ENCODE results near the gene RPS10. TPM values are rescaled to one million over a fixed set of nuclear protein-coding genes. Genes with fewer than 3 reads are reported as not detected.

Gene RPS10
- total and polyA plus RNA-seq, 2 experiments from 2014 or later, result 1,755 to 2,175 TPM

DNA sequence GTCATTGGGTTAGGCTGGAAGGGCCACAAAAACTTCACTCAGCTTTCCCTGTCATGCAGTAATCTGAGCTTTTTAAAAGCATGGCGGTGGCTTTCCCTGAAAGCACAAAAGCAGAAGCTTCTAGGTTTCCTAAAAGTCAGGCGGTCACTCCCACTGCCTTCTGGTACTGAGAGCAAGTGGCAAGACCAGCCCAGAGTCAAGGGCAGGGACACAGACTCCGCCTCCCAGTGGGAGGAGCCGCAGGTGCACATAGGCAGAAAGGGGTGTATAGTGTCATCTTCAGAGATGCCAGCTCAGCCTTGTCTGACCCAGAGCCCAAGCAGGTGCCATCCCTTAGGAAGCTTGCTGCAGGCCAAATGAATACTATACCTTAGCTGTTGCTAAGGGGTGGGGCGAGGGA, 22.0 kb upstream of the RPS10 start:
- Mint-ChIP-seq H3K27ac (no peak overlapping the region), H3K27me3 (ENCODE audit: insufficient read depth, low read depth, poor library complexity) (no peaks in the 10 kb centered on the region), H3K4me1 (peaks cover 10% of the 10 kb centered on the region), H3K9me3 (0 out of 3 replicates have a peak, but pooled peaks cover 3% of the 10 kb centered on the region), H3K4me3 (no peak overlapping the region), H3K36me3 (ENCODE audit: low read depth) (no peaks in the 10 kb centered on the region; the same call in 2 of the 3 replicates)
- Histone ChIP-seq H4K20me1 (replicated peaks; ENCODE audit: insufficient read depth) (no peaks in the 10 kb centered on the region), H3K27ac (ENCODE audit: low read depth) (no peak overlapping the region), H3K4me1 (ENCODE audit: insufficient read depth) (peaks cover 8% of the 10 kb centered on the region; the same call in 1 of the 2 replicates), H3F3A (replicated peaks; ENCODE audit: low read depth) (0 out of 2 replicates have a peak, but pooled peaks cover 3% of the 10 kb centered on the region), H3K36me3 (ENCODE audit: insufficient read depth) (no peaks in the 10 kb centered on the region), H3K27me3 (ENCODE audit: insufficient read depth) (no peaks in the 10 kb centered on the region), H3K4me2 (no peak overlapping the region), H3K4me3 (no peak overlapping the region), H3K9me2 (ENCODE audit: insufficient read depth) (no peaks in the 10 kb centered on the region), H3K79me2 (replicated peaks; ENCODE audit: insufficient read depth) (no peaks in the 10 kb centered on the region), H2AFZ (peak overlapping the region; percentile 95; the same call in 1 of the 2 replicates)
- ATAC-seq (peak; percentile 94), DNase-seq (ENCODE audit: low spot score) (peak; percentile 63)
- TF ChIP-seq, protein P1, sequence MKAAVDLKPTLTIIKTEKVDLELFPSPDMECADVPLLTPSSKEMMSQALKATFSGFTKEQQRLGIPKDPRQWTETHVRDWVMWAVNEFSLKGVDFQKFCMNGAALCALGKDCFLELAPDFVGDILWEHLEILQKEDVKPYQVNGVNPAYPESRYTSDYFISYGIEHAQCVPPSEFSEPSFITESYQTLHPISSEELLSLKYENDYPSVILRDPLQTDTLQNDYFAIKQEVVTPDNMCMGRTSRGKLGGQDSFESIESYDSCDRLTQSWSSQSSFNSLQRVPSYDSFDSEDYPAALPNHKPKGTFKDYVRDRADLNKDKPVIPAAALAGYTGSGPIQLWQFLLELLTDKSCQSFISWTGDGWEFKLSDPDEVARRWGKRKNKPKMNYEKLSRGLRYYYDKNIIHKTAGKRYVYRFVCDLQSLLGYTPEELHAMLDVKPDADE (IDR thresholded peaks at IDR 0.05), result no peak
- TF ChIP-seq, protein P2, sequence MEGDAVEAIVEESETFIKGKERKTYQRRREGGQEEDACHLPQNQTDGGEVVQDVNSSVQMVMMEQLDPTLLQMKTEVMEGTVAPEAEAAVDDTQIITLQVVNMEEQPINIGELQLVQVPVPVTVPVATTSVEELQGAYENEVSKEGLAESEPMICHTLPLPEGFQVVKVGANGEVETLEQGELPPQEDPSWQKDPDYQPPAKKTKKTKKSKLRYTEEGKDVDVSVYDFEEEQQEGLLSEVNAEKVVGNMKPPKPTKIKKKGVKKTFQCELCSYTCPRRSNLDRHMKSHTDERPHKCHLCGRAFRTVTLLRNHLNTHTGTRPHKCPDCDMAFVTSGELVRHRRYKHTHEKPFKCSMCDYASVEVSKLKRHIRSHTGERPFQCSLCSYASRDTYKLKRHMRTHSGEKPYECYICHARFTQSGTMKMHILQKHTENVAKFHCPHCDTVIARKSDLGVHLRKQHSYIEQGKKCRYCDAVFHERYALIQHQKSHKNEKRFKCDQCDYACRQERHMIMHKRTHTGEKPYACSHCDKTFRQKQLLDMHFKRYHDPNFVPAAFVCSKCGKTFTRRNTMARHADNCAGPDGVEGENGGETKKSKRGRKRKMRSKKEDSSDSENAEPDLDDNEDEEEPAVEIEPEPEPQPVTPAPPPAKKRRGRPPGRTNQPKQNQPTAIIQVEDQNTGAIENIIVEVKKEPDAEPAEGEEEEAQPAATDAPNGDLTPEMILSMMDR (conservative IDR thresholded peaks at IDR 0.05; ENCODE audit: low read depth in 2 of 2), result no peak
- TF ChIP-seq CREB1 (CRISPR knock-in tag; IDR thresholded peaks at IDR 0.05; ENCODE audit: low read depth), result no peak
- no peak for TF ChIP-seq NANOG (IDR thresholded peaks at IDR 0.05; ENCODE audit: borderline replicate concordance)
- no peak for TF ChIP-seq ZNF331 (CRISPR knock-in tag; IDR thresholded peaks at IDR 0.05; ENCODE audit: low read depth)
- TF ChIP-seq EZH2phosphoT487 (IDR thresholded peaks at IDR 0.05; ENCODE audit: unreplicated experiment), result no peak
- no peak for TF ChIP-seq JUNB (IDR thresholded peaks at IDR 0.05; ENCODE audit: unreplicated experiment)
- TF ChIP-seq ZNF114 (CRISPR knock-in tag; IDR thresholded peaks at IDR 0.05), result no peak
- TF ChIP-seq, protein P3, sequence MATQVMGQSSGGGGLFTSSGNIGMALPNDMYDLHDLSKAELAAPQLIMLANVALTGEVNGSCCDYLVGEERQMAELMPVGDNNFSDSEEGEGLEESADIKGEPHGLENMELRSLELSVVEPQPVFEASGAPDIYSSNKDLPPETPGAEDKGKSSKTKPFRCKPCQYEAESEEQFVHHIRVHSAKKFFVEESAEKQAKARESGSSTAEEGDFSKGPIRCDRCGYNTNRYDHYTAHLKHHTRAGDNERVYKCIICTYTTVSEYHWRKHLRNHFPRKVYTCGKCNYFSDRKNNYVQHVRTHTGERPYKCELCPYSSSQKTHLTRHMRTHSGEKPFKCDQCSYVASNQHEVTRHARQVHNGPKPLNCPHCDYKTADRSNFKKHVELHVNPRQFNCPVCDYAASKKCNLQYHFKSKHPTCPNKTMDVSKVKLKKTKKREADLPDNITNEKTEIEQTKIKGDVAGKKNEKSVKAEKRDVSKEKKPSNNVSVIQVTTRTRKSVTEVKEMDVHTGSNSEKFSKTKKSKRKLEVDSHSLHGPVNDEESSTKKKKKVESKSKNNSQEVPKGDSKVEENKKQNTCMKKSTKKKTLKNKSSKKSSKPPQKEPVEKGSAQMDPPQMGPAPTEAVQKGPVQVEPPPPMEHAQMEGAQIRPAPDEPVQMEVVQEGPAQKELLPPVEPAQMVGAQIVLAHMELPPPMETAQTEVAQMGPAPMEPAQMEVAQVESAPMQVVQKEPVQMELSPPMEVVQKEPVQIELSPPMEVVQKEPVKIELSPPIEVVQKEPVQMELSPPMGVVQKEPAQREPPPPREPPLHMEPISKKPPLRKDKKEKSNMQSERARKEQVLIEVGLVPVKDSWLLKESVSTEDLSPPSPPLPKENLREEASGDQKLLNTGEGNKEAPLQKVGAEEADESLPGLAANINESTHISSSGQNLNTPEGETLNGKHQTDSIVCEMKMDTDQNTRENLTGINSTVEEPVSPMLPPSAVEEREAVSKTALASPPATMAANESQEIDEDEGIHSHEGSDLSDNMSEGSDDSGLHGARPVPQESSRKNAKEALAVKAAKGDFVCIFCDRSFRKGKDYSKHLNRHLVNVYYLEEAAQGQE (IDR thresholded peaks at IDR 0.05; ENCODE audit: unreplicated experiment), result no peak
- no peak for TF ChIP-seq STAT1 (IDR thresholded peaks at IDR 0.05; ENCODE audit: unreplicated experiment)
- TF ChIP-seq POLR2AphosphoS5 (IDR thresholded peaks at IDR 0.05; ENCODE audit: low read depth), result no peak
- TF ChIP-seq, protein P4, sequence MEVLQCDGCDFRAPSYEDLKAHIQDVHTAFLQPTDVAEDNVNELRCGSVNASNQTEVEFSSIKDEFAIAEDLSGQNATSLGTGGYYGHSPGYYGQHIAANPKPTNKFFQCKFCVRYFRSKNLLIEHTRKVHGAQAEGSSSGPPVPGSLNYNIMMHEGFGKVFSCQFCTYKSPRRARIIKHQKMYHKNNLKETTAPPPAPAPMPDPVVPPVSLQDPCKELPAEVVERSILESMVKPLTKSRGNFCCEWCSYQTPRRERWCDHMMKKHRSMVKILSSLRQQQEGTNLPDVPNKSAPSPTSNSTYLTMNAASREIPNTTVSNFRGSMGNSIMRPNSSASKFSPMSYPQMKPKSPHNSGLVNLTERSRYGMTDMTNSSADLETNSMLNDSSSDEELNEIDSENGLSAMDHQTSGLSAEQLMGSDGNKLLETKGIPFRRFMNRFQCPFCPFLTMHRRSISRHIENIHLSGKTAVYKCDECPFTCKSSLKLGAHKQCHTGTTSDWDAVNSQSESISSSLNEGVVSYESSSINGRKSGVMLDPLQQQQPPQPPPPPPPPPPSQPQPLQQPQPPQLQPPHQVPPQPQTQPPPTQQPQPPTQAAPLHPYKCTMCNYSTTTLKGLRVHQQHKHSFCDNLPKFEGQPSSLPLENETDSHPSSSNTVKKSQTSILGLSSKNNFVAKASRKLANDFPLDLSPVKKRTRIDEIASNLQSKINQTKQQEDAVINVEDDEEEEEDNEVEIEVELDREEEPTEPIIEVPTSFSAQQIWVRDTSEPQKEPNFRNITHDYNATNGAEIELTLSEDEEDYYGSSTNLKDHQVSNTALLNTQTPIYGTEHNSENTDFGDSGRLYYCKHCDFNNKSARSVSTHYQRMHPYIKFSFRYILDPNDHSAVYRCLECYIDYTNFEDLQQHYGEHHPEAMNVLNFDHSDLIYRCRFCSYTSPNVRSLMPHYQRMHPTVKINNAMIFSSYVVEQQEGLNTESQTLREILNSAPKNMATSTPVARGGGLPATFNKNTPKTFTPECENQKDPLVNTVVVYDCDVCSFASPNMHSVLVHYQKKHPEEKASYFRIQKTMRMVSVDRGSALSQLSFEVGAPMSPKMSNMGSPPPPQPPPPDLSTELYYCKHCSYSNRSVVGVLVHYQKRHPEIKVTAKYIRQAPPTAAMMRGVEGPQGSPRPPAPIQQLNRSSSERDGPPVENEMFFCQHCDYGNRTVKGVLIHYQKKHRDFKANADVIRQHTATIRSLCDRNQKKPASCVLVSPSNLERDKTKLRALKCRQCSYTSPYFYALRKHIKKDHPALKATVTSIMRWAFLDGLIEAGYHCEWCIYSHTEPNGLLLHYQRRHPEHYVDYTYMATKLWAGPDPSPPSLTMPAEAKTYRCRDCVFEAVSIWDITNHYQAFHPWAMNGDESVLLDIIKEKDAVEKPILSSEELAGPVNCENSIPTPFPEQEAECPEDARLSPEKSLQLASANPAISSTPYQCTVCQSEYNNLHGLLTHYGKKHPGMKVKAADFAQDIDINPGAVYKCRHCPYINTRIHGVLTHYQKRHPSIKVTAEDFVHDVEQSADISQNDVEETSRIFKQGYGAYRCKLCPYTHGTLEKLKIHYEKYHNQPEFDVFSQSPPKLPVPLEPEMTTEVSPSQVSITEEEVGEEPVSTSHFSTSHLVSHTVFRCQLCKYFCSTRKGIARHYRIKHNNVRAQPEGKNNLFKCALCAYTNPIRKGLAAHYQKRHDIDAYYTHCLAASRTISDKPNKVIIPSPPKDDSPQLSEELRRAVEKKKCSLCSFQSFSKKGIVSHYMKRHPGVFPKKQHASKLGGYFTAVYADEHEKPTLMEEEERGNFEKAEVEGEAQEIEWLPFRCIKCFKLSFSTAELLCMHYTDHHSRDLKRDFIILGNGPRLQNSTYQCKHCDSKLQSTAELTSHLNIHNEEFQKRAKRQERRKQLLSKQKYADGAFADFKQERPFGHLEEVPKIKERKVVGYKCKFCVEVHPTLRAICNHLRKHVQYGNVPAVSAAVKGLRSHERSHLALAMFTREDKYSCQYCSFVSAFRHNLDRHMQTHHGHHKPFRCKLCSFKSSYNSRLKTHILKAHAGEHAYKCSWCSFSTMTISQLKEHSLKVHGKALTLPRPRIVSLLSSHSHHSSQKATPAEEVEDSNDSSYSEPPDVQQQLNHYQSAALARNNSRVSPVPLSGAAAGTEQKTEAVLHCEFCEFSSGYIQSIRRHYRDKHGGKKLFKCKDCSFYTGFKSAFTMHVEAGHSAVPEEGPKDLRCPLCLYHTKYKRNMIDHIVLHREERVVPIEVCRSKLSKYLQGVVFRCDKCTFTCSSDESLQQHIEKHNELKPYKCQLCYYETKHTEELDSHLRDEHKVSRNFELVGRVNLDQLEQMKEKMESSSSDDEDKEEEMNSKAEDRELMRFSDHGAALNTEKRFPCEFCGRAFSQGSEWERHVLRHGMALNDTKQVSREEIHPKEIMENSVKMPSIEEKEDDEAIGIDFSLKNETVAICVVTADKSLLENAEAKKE (CRISPR knock-in tag; IDR thresholded peaks at IDR 0.05), result no peak
- TF ChIP-seq EZH2 (IDR thresholded peaks at IDR 0.05; ENCODE audit: low read depth, unreplicated experiment), result no peak

Measured in GM23338 (cell line).